Activated T-cell treated with anti-CD3 and anti-CD28 coated beads for 1 hour (primary cell): ENCODE measurements around the gene KRTAP5-7.
"Not testable (repeated sequence)": the region's sequence is repeated elsewhere in the genome, so short reads cannot be mapped to it uniquely, and the experiment has no call there.

Source experiments
- DNase-seq: peaks from one replicate; pipeline ENCODE4 v3.0.0-alpha.2; 2020; ENCODE audit warnings: low read depth

Gene KRTAP5-7

GRCh38 chr11:71526796-71527575 is at the start of gene KRTAP5-7:
KRTAP5-7 (plus strand) TSS chr11:71527267; CDS start chr11:71527301, 34 bp downstream.
- not testable (repeated sequence) for DNase-seq

- DNase-seq: no peak
Measured at GRCh38 chr11:71477641-71478527, 49.2 kb upstream of the KRTAP5-7 start.

GRCh38 chr11:71478528-71478840 is 48.6 kb upstream of the KRTAP5-7 start:
- DNase-seq: no peak

- no peak for DNase-seq
Measured at GRCh38 chr11:71481101-71481960, 45.7 kb upstream of the KRTAP5-7 start.

- no peak for DNase-seq
Measured at GRCh38 chr11:71482216-71482615, 44.9 kb upstream of the KRTAP5-7 start.

GRCh38 chr11:71482746-71483364 is 44.2 kb upstream of the KRTAP5-7 start:
- DNase-seq: no peak

- no peak for DNase-seq
Measured at GRCh38 chr11:71483692-71484091, 43.4 kb upstream of the KRTAP5-7 start.

- no peak for DNase-seq
Measured at GRCh38 chr11:71484248-71485062, 42.6 kb upstream of the KRTAP5-7 start.

GRCh38 chr11:71485063-71485399 is 42.0 kb upstream of the KRTAP5-7 start:
- no peak for DNase-seq

- DNase-seq: no peak
Measured at GRCh38 chr11:71485466-71485865, 41.6 kb upstream of the KRTAP5-7 start.

GRCh38 chr11:71486320-71486719 is 40.7 kb upstream of the KRTAP5-7 start:
- no peak for DNase-seq

GRCh38 chr11:71488681-71489270 is 38.3 kb upstream of the KRTAP5-7 start:
- no peak for DNase-seq

GRCh38 chr11:71489311-71490043 is 37.6 kb upstream of the KRTAP5-7 start:
- no peak for DNase-seq

- no peak for DNase-seq
Measured at GRCh38 chr11:71490044-71490730, 36.9 kb upstream of the KRTAP5-7 start.

GRCh38 chr11:71490731-71491390 is 36.2 kb upstream of the KRTAP5-7 start:
- DNase-seq: no peak

GRCh38 chr11:71491531-71491930 is 35.5 kb upstream of the KRTAP5-7 start:
- no peak for DNase-seq

- DNase-seq: no peak
Measured at GRCh38 chr11:71491940-71492339, 35.1 kb upstream of the KRTAP5-7 start.

GRCh38 chr11:71495286-71496230 is 31.5 kb upstream of the KRTAP5-7 start:
- DNase-seq: no peak
